Measurements from ENCODE around the gene SPAG9. TPM values are rescaled to one million over a fixed set of nuclear protein-coding genes. Genes with fewer than 3 reads are reported as not detected.

The SPAG9 gene
- total and polyA plus RNA-seq, 2 experiments from 2014 or later = 13.7 to 45.0 TPM

DNA sequence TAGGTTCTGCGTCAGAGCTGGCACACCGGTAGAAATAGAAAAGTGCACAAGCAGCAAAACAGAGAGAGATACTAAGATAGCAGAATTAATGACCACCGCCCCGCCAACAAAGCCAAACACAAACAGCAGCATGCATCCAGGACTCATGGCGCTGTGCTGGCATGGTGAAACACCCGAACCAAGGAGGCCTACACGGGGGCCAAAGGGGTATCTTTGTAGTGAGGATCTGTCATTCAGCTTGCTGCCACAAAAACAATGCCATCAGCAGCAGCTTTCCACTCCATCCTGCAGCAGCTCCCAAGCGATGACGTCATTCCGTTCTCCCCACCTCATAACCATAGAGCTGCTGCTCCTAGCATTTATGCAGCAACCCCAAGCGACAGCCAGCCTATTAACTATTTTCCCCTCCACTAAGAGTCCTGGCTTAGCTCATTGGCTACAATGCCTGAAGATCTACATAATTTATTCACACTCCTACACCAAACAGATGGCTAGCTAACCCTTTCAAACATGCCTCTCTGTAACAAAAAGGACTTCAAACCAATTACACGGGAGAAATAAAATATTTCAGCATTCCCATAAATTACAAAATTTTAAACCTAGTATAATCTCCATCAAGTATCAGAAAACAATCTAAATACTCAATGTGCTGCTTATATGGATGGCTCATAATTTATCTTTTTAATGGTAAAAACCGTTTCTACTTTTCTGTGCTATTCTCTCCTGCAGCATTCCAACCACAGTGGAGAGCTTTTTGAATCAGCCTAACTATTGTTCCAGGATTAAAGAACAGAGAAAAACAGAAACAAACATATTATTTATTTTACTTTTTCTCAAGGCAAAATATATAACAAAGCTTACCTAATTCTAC, 73.9 kb downstream of the SPAG9 start:
- Histone ChIP-seq H3K4me3 (peak overlapping the region; percentile 41), H2AFZ (no peak overlapping the region), H3F3A (replicated peaks; ENCODE audit: low read depth) (no peaks in the 10 kb centered on the region), H3K9me2 (ENCODE audit: insufficient read depth) (no peaks in the 10 kb centered on the region), H3K79me2 (replicated peaks; ENCODE audit: insufficient read depth) (peaks cover 24% of the 10 kb centered on the region), H3K4me1 (ENCODE audit: insufficient read depth) (peaks cover 26% of the 10 kb centered on the region), H3K27me3 (ENCODE audit: insufficient read depth) (no peaks in the 10 kb centered on the region), H3K36me3 (ENCODE audit: insufficient read depth) (no peaks in the 10 kb centered on the region), H3K27ac (ENCODE audit: low read depth) (peak overlapping the region; percentile 90), H3K4me2 (peak overlapping the region; percentile 68), H4K20me1 (replicated peaks; ENCODE audit: insufficient read depth) (no peaks in the 10 kb centered on the region)
- no peaks in the 10 kb centered on the region for H3K27me3 Mint-ChIP-seq (ENCODE audit: insufficient read depth, low read depth, poor library complexity)
- TF ChIP-seq CREB1 (CRISPR knock-in tag; IDR thresholded peaks at IDR 0.05; ENCODE audit: low read depth) (peak; percentile 97), ZNF331 (CRISPR knock-in tag; IDR thresholded peaks at IDR 0.05; ENCODE audit: low read depth) (no peak), POLR2AphosphoS5 (IDR thresholded peaks at IDR 0.05; ENCODE audit: low read depth) (peak; percentile 46; the same call in 1 of the 2 replicates)
- DNase-seq (ENCODE audit: low spot score) (peak; percentile 95), ATAC-seq (peak; percentile 97)
- no peaks in the 10 kb centered on the region for H3K9me3 Mint-ChIP-seq
- H3K4me3 Mint-ChIP-seq = no peak overlapping the region
- H3K27ac Mint-ChIP-seq = no peak overlapping the region
- no peaks in the 10 kb centered on the region for H3K36me3 Mint-ChIP-seq (ENCODE audit: low read depth)
- peaks cover 15% of the 10 kb centered on the region; the same call in 2 of the 3 replicates for H3K4me1 Mint-ChIP-seq

DNA sequence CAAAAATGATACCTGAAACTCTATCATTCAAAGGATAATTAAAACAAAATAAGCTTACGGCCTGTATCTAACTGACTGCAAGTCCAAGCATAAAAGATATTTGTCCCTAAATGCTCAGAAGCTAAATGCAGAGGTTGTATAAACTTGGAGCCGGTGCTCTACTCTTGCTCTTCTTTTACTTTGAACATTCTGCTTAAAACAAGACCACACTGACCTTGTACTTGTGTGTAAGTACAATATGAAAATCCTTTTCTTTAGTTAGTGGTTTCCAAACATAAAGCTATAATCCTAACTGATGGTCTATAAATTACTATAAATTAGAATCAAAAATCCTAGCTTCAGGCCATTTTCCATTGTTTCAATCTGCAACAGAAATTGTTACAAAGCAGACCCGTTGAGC, 74.6 kb downstream of the SPAG9 start:
- ATAC-seq = no peak
- Histone ChIP-seq H3K79me2 (replicated peaks; ENCODE audit: insufficient read depth) (peaks cover 24% of the 10 kb centered on the region), H4K20me1 (replicated peaks; ENCODE audit: insufficient read depth) (no peaks in the 10 kb centered on the region), H3K4me2 (peak overlapping the region; percentile 68), H3K9me2 (ENCODE audit: insufficient read depth) (no peaks in the 10 kb centered on the region), H3K27me3 (ENCODE audit: insufficient read depth) (no peaks in the 10 kb centered on the region), H3F3A (replicated peaks; ENCODE audit: low read depth) (no peaks in the 10 kb centered on the region), H3K4me3 (peak overlapping the region; percentile 41), H3K4me1 (ENCODE audit: insufficient read depth) (peaks cover 26% of the 10 kb centered on the region), H2AFZ (no peak overlapping the region), H3K36me3 (ENCODE audit: insufficient read depth) (peaks cover 3% of the 10 kb centered on the region; the same call in 1 of the 2 replicates), H3K27ac (ENCODE audit: low read depth) (peak overlapping the region; percentile 90)
- no peak overlapping the region; the same call in 1 of the 2 replicates for H3K27ac Mint-ChIP-seq
- TF ChIP-seq JUNB (IDR thresholded peaks at IDR 0.05; ENCODE audit: unreplicated experiment) (no peak), POLR2AphosphoS5 (IDR thresholded peaks at IDR 0.05; ENCODE audit: low read depth) (no peak)
- TF ChIP-seq, protein P1, sequence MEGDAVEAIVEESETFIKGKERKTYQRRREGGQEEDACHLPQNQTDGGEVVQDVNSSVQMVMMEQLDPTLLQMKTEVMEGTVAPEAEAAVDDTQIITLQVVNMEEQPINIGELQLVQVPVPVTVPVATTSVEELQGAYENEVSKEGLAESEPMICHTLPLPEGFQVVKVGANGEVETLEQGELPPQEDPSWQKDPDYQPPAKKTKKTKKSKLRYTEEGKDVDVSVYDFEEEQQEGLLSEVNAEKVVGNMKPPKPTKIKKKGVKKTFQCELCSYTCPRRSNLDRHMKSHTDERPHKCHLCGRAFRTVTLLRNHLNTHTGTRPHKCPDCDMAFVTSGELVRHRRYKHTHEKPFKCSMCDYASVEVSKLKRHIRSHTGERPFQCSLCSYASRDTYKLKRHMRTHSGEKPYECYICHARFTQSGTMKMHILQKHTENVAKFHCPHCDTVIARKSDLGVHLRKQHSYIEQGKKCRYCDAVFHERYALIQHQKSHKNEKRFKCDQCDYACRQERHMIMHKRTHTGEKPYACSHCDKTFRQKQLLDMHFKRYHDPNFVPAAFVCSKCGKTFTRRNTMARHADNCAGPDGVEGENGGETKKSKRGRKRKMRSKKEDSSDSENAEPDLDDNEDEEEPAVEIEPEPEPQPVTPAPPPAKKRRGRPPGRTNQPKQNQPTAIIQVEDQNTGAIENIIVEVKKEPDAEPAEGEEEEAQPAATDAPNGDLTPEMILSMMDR (conservative IDR thresholded peaks at IDR 0.05; ENCODE audit: low read depth in 2 of 2) = no peak
- TF ChIP-seq, protein P2, sequence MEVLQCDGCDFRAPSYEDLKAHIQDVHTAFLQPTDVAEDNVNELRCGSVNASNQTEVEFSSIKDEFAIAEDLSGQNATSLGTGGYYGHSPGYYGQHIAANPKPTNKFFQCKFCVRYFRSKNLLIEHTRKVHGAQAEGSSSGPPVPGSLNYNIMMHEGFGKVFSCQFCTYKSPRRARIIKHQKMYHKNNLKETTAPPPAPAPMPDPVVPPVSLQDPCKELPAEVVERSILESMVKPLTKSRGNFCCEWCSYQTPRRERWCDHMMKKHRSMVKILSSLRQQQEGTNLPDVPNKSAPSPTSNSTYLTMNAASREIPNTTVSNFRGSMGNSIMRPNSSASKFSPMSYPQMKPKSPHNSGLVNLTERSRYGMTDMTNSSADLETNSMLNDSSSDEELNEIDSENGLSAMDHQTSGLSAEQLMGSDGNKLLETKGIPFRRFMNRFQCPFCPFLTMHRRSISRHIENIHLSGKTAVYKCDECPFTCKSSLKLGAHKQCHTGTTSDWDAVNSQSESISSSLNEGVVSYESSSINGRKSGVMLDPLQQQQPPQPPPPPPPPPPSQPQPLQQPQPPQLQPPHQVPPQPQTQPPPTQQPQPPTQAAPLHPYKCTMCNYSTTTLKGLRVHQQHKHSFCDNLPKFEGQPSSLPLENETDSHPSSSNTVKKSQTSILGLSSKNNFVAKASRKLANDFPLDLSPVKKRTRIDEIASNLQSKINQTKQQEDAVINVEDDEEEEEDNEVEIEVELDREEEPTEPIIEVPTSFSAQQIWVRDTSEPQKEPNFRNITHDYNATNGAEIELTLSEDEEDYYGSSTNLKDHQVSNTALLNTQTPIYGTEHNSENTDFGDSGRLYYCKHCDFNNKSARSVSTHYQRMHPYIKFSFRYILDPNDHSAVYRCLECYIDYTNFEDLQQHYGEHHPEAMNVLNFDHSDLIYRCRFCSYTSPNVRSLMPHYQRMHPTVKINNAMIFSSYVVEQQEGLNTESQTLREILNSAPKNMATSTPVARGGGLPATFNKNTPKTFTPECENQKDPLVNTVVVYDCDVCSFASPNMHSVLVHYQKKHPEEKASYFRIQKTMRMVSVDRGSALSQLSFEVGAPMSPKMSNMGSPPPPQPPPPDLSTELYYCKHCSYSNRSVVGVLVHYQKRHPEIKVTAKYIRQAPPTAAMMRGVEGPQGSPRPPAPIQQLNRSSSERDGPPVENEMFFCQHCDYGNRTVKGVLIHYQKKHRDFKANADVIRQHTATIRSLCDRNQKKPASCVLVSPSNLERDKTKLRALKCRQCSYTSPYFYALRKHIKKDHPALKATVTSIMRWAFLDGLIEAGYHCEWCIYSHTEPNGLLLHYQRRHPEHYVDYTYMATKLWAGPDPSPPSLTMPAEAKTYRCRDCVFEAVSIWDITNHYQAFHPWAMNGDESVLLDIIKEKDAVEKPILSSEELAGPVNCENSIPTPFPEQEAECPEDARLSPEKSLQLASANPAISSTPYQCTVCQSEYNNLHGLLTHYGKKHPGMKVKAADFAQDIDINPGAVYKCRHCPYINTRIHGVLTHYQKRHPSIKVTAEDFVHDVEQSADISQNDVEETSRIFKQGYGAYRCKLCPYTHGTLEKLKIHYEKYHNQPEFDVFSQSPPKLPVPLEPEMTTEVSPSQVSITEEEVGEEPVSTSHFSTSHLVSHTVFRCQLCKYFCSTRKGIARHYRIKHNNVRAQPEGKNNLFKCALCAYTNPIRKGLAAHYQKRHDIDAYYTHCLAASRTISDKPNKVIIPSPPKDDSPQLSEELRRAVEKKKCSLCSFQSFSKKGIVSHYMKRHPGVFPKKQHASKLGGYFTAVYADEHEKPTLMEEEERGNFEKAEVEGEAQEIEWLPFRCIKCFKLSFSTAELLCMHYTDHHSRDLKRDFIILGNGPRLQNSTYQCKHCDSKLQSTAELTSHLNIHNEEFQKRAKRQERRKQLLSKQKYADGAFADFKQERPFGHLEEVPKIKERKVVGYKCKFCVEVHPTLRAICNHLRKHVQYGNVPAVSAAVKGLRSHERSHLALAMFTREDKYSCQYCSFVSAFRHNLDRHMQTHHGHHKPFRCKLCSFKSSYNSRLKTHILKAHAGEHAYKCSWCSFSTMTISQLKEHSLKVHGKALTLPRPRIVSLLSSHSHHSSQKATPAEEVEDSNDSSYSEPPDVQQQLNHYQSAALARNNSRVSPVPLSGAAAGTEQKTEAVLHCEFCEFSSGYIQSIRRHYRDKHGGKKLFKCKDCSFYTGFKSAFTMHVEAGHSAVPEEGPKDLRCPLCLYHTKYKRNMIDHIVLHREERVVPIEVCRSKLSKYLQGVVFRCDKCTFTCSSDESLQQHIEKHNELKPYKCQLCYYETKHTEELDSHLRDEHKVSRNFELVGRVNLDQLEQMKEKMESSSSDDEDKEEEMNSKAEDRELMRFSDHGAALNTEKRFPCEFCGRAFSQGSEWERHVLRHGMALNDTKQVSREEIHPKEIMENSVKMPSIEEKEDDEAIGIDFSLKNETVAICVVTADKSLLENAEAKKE (CRISPR knock-in tag; IDR thresholded peaks at IDR 0.05) = no peak
- peaks cover 15% of the 10 kb centered on the region; the same call in 2 of the 3 replicates for H3K4me1 Mint-ChIP-seq
- H3K9me3 Mint-ChIP-seq = no peaks in the 10 kb centered on the region
- no peaks in the 10 kb centered on the region for H3K36me3 Mint-ChIP-seq (ENCODE audit: low read depth)
- DNase-seq (ENCODE audit: low spot score) = no peak
- no peaks in the 10 kb centered on the region for H3K27me3 Mint-ChIP-seq (ENCODE audit: insufficient read depth, low read depth, poor library complexity)
- H3K4me3 Mint-ChIP-seq = no peak overlapping the region
